Liver (tissue), 9 donors: ENCODE data around the gene OASL. TPM values are rescaled to one million over a fixed set of nuclear protein-coding genes. Genes with fewer than 3 reads are reported as not detected.

ENCODE experiments used
- DNase-seq: peaks from one replicate; pipeline ENCODE4 v3.0.0-alpha.2; 2017; ENCODE audit warnings: low spot score
- H3K27ac ChIP-seq, 2 donors: one replicate each; pipeline ENCODE4 v1.7.0; 2013; ENCODE audit warnings: inconsistent platforms in 2 of 2, low read length in 2 of 2, control low read depth in 1 of 2, low read depth in 1 of 2, mild to moderate bottlenecking in 1 of 2
- H3K27me3 ChIP-seq, 4 donors: one replicate each; pipeline versions ENCODE4 v1.6.1 to v1.7.0; 2013; ENCODE audit warnings: low read length in 3 of 4, inconsistent platforms in 1 of 4, mild to moderate bottlenecking in 1 of 4, moderate library complexity in 1 of 4; ENCODE audit not compliant: control insufficient read depth in 4 of 4, insufficient read depth in 4 of 4
- H3K36me3 ChIP-seq, 4 donors: one replicate each; pipeline versions ENCODE4 v1.6.1 to v1.7.0; 2013; ENCODE audit warnings: low read length in 3 of 4, mild to moderate bottlenecking in 3 of 4, low read depth in 1 of 4, moderate library complexity in 1 of 4; ENCODE audit not compliant: control insufficient read depth in 4 of 4, insufficient read depth in 3 of 4
- H3K4me1 ChIP-seq, 4 donors: one replicate each; pipeline versions ENCODE4 v1.6.1 to v1.7.0; 2013; ENCODE audit warnings: low read length in 3 of 4, mild to moderate bottlenecking in 3 of 4, moderate library complexity in 1 of 4; ENCODE audit not compliant: control insufficient read depth in 4 of 4, insufficient read depth in 4 of 4
- H3K4me3 ChIP-seq, 3 donors: one replicate each; pipeline versions ENCODE4 v1.6.1 to v1.7.0; 2013; ENCODE audit warnings: low read length in 3 of 3, control low read depth in 1 of 3, low read depth in 1 of 3, mild to moderate bottlenecking in 1 of 3
- H3K9ac ChIP-seq, 2 donors: one replicate each; pipeline ENCODE4 v1.7.0; 2013; ENCODE audit warnings: low read length in 2 of 2, mild to moderate bottlenecking in 2 of 2, moderate library complexity in 2 of 2, control low read depth in 1 of 2, low read depth in 1 of 2
- H3K9me3 ChIP-seq, 4 donors: one replicate each; pipeline versions ENCODE4 v1.6.1 to v1.7.0; 2013; ENCODE audit warnings: low read length in 3 of 4; ENCODE audit not compliant: control insufficient read depth in 4 of 4
- FOXA1 ChIP-seq: IDR thresholded peaks from 2 replicates; pipeline ENCODE4 v1.6.1; 2016; ENCODE audit warnings: antibody characterized with exemption
- FOXA2 ChIP-seq: IDR thresholded peaks from 2 replicates; pipeline ENCODE4 v1.6.1; 2016; ENCODE audit warnings: antibody characterized with exemption
- GABPA ChIP-seq, 2 donors: IDR thresholded peaks in 1 of 2; conservative IDR thresholded peaks in 1 of 2; 2 replicates each; pipeline ENCODE4 v1.6.1; 2016; ENCODE audit warnings: antibody characterized with exemption in 2 of 2, mild to moderate bottlenecking in 1 of 2, moderate library complexity in 1 of 2
- HNF4G ChIP-seq: IDR thresholded peaks from 2 replicates; pipeline ENCODE4 v1.6.1; 2016; ENCODE audit warnings: antibody characterized with exemption
- JUND ChIP-seq, 2 donors: IDR thresholded peaks; 2 replicates each; pipeline ENCODE4 v1.6.1; 2016; ENCODE audit warnings: antibody characterized with exemption in 2 of 2
- NR2F2 ChIP-seq: IDR thresholded peaks from 2 replicates; pipeline ENCODE4 v1.6.1; 2016; ENCODE audit warnings: antibody characterized with exemption
- RXRA ChIP-seq, 2 donors: IDR thresholded peaks; 2 replicates each; pipeline ENCODE4 v1.6.1; 2017 to 2018; ENCODE audit warnings: antibody characterized with exemption in 2 of 2, mild to moderate bottlenecking in 1 of 2
- SP1 ChIP-seq: IDR thresholded peaks from 2 replicates; pipeline ENCODE4 v1.6.1; 2018; ENCODE audit warnings: antibody characterized with exemption, mild to moderate bottlenecking
- TAF1 ChIP-seq: conservative IDR thresholded peaks from 2 replicates; pipeline ENCODE4 v1.6.1; 2016; ENCODE audit warnings: antibody characterized with exemption, mild to moderate bottlenecking
- WGBS: extraction: QIAGEN DNeasy Blood & Tissue Kit; methylation state at CpG from one replicate; pipeline ENCODE4 v1.1.7; 2013; 5-methylcytosine and 5-hydroxymethylcytosine counted together
- polyA plus RNA-seq, 2 donors: library from polyadenylated mRNA; stranded (reverse) in 1 of 2; unstranded in 1 of 2; fragments of 200-250 nt in 1 of 2; fragments of >200 nt in 1 of 2; fragmentation: Nextera tagmentation in 1 of 2; extraction: Ambion mirVana in 1 of 2; gene quantifications; one replicate each; pipeline versions ENCODE4 v1.2.1 to v1.2.3, GENCODE V29; 2013 to 2015
- total RNA-seq, 2 donors: library from RNA; depleted of rRNA; stranded (reverse); fragments of >200 nt; gene quantifications; one replicate each; pipeline ENCODE4 v1.2.3, GENCODE V29; 2014
- TF ChIP-seq, protein P1 (sequence below): IDR thresholded peaks from 2 replicates; pipeline ENCODE4 v1.6.1; 2016; ENCODE audit warnings: antibody characterized with exemption
- TF ChIP-seq, protein P2 (sequence below): IDR thresholded peaks from 2 replicates; pipeline ENCODE4 v1.6.1; 2016; ENCODE audit warnings: antibody characterized with exemption
- TF ChIP-seq, protein P3 (sequence below): IDR thresholded peaks from 2 replicates; pipeline ENCODE4 v1.6.1; 2016; ENCODE audit warnings: antibody characterized with exemption
- TF ChIP-seq, protein P4 (sequence below): IDR thresholded peaks from 2 replicates; pipeline ENCODE4 v1.6.1; 2016; ENCODE audit warnings: antibody characterized with exemption, mild to moderate bottlenecking
- donor health status: healthy.
- donor health status: healthy.
- donor health status: healthy.
- donor health status: healthy.
- donor health status: healthy.

Gene OASL
- total and polyA plus RNA-seq, 4 donors: 0.89 to 4.5 (median 3.1) TPM

DNA sequence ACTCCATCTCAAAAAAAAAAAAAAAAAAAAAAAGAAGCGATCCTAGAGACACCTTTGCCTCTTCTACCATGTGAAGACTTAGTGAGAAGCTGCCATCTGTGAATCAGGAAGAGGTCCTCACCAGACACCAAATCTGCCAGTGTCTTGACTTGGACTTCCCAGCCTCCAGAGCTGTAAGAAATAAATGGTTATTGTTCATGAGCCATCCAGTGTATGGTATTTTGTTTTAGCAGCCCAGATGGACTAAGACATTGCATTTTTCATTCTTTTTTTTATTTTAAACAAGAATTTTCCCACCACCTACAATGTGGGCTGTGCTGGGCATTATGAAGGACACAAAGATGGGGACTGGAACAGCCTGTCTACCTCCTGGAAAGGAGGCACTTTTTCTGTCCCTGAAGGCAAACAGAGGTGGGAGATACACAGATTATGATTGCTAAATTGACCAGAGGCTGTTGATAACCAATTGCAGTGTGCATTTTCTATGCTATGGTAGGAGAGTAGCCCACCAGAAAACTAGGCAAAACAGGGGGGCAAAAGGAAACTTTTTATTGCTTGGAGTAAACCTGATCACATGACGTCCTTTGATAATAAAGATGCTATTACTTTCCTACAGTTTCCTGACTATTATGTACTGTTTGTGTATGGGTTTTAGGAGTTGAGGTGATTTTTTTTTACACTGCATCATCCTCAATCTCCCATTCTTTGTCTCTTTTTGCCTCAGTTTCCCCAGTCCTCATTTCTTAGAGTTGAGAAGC, 20.0 kb downstream of the OASL start:
- Histone ChIP-seq H3K9ac (no peak overlapping the region), H3K4me1 (peaks cover 0 to 29% (median 25%) of the 10 kb centered on the region in 4 donors), H3K4me3 (no peak overlapping the region), H3K27me3 (no peaks in the 10 kb centered on the region), H3K27ac (no peak overlapping the region), H3K9me3 (no peaks in the 10 kb centered on the region), H3K36me3 (peaks cover 0 to 2% (median 0%) of the 10 kb centered on the region in 4 donors)
- no peak for DNase-seq
- 94% methylated on average over 2 of the region's 2 CpGs for WGBS
- TF ChIP-seq, protein P1, sequence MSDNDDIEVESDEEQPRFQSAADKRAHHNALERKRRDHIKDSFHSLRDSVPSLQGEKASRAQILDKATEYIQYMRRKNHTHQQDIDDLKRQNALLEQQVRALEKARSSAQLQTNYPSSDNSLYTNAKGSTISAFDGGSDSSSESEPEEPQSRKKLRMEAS: no peak
- TF ChIP-seq SP1 (no peak), GABPA (IDR thresholded peaks at IDR 0.05 in 1 of 2, conservative IDR thresholded peaks at IDR 0.05 in 1 of 2) (no peak), TAF1 (no peak), RXRA (IDR thresholded peaks at IDR 0.05) (no peak), HNF4G (no peak), JUND (IDR thresholded peaks at IDR 0.05) (no peak)
- TF ChIP-seq, protein P2, sequence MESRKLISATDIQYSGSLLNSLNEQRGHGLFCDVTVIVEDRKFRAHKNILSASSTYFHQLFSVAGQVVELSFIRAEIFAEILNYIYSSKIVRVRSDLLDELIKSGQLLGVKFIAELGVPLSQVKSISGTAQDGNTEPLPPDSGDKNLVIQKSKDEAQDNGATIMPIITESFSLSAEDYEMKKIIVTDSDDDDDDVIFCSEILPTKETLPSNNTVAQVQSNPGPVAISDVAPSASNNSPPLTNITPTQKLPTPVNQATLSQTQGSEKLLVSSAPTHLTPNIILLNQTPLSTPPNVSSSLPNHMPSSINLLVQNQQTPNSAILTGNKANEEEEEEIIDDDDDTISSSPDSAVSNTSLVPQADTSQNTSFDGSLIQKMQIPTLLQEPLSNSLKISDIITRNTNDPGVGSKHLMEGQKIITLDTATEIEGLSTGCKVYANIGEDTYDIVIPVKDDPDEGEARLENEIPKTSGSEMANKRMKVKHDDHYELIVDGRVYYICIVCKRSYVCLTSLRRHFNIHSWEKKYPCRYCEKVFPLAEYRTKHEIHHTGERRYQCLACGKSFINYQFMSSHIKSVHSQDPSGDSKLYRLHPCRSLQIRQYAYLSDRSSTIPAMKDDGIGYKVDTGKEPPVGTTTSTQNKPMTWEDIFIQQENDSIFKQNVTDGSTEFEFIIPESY: no peak
- TF ChIP-seq, protein P3, sequence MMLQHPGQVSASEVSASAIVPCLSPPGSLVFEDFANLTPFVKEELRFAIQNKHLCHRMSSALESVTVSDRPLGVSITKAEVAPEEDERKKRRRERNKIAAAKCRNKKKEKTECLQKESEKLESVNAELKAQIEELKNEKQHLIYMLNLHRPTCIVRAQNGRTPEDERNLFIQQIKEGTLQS: no peak

DNA sequence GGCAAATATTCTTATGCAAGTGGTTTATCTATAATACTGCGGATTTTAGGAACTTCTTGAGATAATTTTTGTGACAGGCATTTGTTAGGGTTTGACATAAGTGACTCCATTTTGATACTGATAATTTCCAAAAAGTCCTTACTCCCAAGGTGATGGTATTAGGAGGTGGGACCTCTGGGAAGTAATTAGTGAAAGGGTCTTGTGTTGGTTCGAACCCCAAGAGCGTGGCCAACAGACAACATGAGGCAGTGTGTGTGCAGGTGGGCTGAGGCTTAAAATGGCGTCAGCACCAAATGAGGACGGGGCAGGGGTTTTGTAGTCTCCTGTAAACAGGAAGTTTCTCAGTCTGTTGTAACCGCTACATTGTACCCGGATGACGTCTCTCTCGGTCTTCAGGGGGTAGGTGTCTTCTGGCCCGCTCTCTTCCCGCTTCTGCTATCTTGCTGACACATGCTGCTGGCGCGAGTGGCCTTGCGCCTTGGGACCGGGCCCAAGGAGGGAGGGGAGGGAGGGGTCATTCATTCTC, 21.0 kb downstream of the OASL start:
- Histone ChIP-seq H3K27ac (no peak overlapping the region), H3K9me3 (no peaks in the 10 kb centered on the region), H3K9ac (no peak overlapping the region), H3K4me1 (peaks cover 0 to 29% (median 25%) of the 10 kb centered on the region in 4 donors), H3K4me3 (no peak overlapping the region), H3K36me3 (peaks cover 0 to 3% (median 2%) of the 10 kb centered on the region in 4 donors), H3K27me3 (no peaks in the 10 kb centered on the region)
- TF ChIP-seq HNF4G: no peak
- TF ChIP-seq, protein P3: no peak
- TF ChIP-seq, protein P2: no peak
- TF ChIP-seq TAF1: no peak
- TF ChIP-seq NR2F2: no peak
- no peak for TF ChIP-seq SP1
- no peak for TF ChIP-seq FOXA2
- TF ChIP-seq RXRA (IDR thresholded peaks at IDR 0.05): no peak
- no peak for TF ChIP-seq FOXA1
- TF ChIP-seq, protein P4, sequence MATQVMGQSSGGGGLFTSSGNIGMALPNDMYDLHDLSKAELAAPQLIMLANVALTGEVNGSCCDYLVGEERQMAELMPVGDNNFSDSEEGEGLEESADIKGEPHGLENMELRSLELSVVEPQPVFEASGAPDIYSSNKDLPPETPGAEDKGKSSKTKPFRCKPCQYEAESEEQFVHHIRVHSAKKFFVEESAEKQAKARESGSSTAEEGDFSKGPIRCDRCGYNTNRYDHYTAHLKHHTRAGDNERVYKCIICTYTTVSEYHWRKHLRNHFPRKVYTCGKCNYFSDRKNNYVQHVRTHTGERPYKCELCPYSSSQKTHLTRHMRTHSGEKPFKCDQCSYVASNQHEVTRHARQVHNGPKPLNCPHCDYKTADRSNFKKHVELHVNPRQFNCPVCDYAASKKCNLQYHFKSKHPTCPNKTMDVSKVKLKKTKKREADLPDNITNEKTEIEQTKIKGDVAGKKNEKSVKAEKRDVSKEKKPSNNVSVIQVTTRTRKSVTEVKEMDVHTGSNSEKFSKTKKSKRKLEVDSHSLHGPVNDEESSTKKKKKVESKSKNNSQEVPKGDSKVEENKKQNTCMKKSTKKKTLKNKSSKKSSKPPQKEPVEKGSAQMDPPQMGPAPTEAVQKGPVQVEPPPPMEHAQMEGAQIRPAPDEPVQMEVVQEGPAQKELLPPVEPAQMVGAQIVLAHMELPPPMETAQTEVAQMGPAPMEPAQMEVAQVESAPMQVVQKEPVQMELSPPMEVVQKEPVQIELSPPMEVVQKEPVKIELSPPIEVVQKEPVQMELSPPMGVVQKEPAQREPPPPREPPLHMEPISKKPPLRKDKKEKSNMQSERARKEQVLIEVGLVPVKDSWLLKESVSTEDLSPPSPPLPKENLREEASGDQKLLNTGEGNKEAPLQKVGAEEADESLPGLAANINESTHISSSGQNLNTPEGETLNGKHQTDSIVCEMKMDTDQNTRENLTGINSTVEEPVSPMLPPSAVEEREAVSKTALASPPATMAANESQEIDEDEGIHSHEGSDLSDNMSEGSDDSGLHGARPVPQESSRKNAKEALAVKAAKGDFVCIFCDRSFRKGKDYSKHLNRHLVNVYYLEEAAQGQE: no peak
- TF ChIP-seq GABPA (IDR thresholded peaks at IDR 0.05 in 1 of 2, conservative IDR thresholded peaks at IDR 0.05 in 1 of 2): no peak
- 89% methylated on average over 15 of the region's 15 CpGs for WGBS
- DNase-seq: no peak
